ENCODE results near the gene MTPN. TPM values are rescaled to one million over a fixed set of nuclear protein-coding genes. Genes with fewer than 3 reads are reported as not detected.

MTPN gene
- total RNA-seq, 1 experiment from 2014 or later, result 166 TPM

GRCh38 chr7:135956393-135956792 is 20.8 kb downstream of the MTPN start:
- H3K27ac ChIP-seq (ENCODE audit: low read depth, low read length, poor library complexity, severe bottlenecking), result no peak overlapping the region
- no peak for TF ChIP-seq CTCF (conservative IDR thresholded peaks at IDR 0.05; ENCODE audit: low read depth, low read length)
- no peak for TF ChIP-seq EZH2 (IDR thresholded peaks at IDR 0.05; ENCODE audit: borderline replicate concordance, low read depth, low read length, poor library complexity, severe bottlenecking)
- no TSS peak for BruUV-seq (replicated peaks)
- no peak for DNase-seq (ENCODE audit: low spot score)
- H3K4me3 ChIP-seq (ENCODE audit: low read depth, low read length, poor library complexity, severe bottlenecking), result no peak overlapping the region
- ChIA-PET CTCF (no interaction called here), POLR2A (ENCODE audit: low non-redundant PET) (no interaction called here)
- H3K4me1 ChIP-seq (ENCODE audit: insufficient read depth, low read length, poor library complexity, severe bottlenecking), result no peaks in the 10 kb centered on the region
- no peaks in the 10 kb centered on the region for H3K27me3 ChIP-seq (replicated peaks; ENCODE audit: insufficient read depth, low read depth, low read length, poor library complexity)
- peaks cover under 1% of the 10 kb centered on the region for H3K36me3 ChIP-seq (ENCODE audit: insufficient read depth, low read length, poor library complexity, severe bottlenecking)
- H3K9me3 ChIP-seq (ENCODE audit: low read depth, low read length, poor library complexity, severe bottlenecking), result no peaks in the 10 kb centered on the region
- intact Hi-C loops (cut with micrococcal nuclease; ENCODE audit: unreplicated experiment), result no loop called here

- Histone ChIP-seq H3K9me3 (ENCODE audit: low read depth, low read length, poor library complexity, severe bottlenecking) (no peaks in the 10 kb centered on the region), H3K27ac (ENCODE audit: low read depth, low read length, poor library complexity, severe bottlenecking) (no peak overlapping the region), H3K27me3 (replicated peaks; ENCODE audit: insufficient read depth, low read depth, low read length, poor library complexity) (no peaks in the 10 kb centered on the region), H3K4me3 (ENCODE audit: low read depth, low read length, poor library complexity, severe bottlenecking) (no peak overlapping the region), H3K36me3 (ENCODE audit: insufficient read depth, low read length, poor library complexity, severe bottlenecking) (peaks cover 27% of the 10 kb centered on the region), H3K4me1 (ENCODE audit: insufficient read depth, low read length, poor library complexity, severe bottlenecking) (no peaks in the 10 kb centered on the region)
- intact Hi-C loops (cut with micrococcal nuclease; ENCODE audit: unreplicated experiment), result no loop called here
- POLR2A ChIA-PET (ENCODE audit: low non-redundant PET), result no interaction called here
- BruUV-seq (replicated peaks), result no TSS peak
- DNase-seq (ENCODE audit: low spot score), result no peak
- CTCF ChIA-PET, result no interaction called here
- TF ChIP-seq EZH2 (IDR thresholded peaks at IDR 0.05; ENCODE audit: borderline replicate concordance, low read depth, low read length, poor library complexity, severe bottlenecking) (no peak), CTCF (conservative IDR thresholded peaks at IDR 0.05; ENCODE audit: low read depth, low read length) (no peak)
Observed at GRCh38 chr7:135950972-135951371, 26.2 kb downstream of the MTPN start.

- peaks cover 27% of the 10 kb centered on the region for H3K36me3 ChIP-seq (ENCODE audit: insufficient read depth, low read length, poor library complexity, severe bottlenecking)
- TF ChIP-seq CTCF (conservative IDR thresholded peaks at IDR 0.05; ENCODE audit: low read depth, low read length), result no peak
- no peak for TF ChIP-seq EZH2 (IDR thresholded peaks at IDR 0.05; ENCODE audit: borderline replicate concordance, low read depth, low read length, poor library complexity, severe bottlenecking)
- DNase-seq (ENCODE audit: low spot score), result no peak
- no peaks in the 10 kb centered on the region for H3K9me3 ChIP-seq (ENCODE audit: low read depth, low read length, poor library complexity, severe bottlenecking)
- H3K4me3 ChIP-seq (ENCODE audit: low read depth, low read length, poor library complexity, severe bottlenecking), result no peak overlapping the region
- CTCF ChIA-PET, result no interaction called here
- intact Hi-C loops (cut with micrococcal nuclease; ENCODE audit: unreplicated experiment), result no loop called here
- H3K27ac ChIP-seq (ENCODE audit: low read depth, low read length, poor library complexity, severe bottlenecking), result no peak overlapping the region
- H3K27me3 ChIP-seq (replicated peaks; ENCODE audit: insufficient read depth, low read depth, low read length, poor library complexity), result no peaks in the 10 kb centered on the region
- POLR2A ChIA-PET (ENCODE audit: low non-redundant PET), result no interaction called here
- no peaks in the 10 kb centered on the region for H3K4me1 ChIP-seq (ENCODE audit: insufficient read depth, low read length, poor library complexity, severe bottlenecking)
- no TSS peak for BruUV-seq (replicated peaks)
Observed at GRCh38 chr7:135950429-135950828, 26.7 kb downstream of the MTPN start.

All from A673 (cell line).